HG03103 (cell line): ENCODE data around the gene RFNG.

ENCODE experiments used
- ATAC-seq: cut with Tn5 transposase; IDR thresholded peaks from one replicate; pipeline ENCODE4 v1.9.1; 2021; ENCODE audit warnings: low read depth; ENCODE audit not compliant: unreplicated experiment

Gene RFNG

DNA sequence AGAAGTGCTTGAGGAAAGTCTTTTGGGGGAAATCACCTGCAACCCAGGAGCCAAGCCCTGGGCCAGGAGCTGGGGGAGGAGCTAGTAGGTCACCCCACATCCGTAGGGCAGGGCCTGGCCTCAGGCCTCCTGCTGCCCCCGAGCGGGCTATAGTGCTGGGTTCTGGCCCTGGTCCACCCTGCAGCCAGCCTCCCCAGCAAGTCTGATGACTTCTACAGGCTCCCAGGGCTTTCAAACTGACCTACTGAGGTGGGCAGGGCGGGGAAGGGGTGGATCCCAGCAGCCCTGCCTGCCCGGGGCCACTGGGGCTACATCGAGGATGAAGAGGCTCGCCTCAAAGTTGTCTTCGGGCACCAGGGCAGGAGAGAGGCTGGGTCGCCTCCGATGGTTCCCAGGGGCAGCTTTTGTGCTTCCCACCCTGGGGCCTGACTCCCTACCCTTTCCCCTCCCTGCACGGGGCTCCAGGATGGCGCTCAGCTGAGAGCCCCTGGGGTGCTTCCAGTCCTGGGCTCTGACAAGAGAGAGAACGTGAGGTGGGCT is 33.9 kb downstream of the RFNG start:
- no peak for ATAC-seq

DNA sequence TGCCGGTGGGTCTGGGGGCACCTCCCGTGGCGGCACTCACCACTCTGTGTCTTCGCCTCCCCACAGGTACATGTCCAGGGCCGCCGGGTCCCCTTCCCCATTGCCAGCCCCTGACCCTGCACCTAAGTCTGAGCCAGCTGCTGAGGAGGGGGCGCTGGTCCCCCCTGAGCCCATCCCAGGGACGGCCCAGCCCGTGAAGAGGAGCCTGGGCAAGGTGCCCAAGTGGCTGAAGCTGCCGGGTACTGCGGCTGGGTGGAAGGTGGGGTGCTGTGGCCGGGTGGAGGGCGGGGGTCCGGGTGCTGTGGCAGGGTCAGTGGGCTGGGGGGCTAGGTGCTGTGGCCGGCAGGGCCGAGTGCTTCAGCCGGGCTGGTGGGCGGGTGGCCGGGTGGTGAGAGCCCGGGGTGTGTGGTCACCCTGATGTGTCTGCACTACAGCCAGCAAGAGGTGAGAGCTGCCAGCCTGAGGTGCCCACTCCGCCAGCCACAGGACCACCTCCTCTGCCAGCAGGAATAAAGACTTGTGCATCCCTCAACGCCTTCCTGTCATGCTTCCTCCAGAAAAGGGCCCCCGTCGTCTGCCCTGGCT is 34.6 kb downstream of the RFNG start:
- no peak for ATAC-seq

- no peak for ATAC-seq
These were observed 35.3 kb downstream of the RFNG start for GRCh38 chr17:82016061-82016874.

DNA sequence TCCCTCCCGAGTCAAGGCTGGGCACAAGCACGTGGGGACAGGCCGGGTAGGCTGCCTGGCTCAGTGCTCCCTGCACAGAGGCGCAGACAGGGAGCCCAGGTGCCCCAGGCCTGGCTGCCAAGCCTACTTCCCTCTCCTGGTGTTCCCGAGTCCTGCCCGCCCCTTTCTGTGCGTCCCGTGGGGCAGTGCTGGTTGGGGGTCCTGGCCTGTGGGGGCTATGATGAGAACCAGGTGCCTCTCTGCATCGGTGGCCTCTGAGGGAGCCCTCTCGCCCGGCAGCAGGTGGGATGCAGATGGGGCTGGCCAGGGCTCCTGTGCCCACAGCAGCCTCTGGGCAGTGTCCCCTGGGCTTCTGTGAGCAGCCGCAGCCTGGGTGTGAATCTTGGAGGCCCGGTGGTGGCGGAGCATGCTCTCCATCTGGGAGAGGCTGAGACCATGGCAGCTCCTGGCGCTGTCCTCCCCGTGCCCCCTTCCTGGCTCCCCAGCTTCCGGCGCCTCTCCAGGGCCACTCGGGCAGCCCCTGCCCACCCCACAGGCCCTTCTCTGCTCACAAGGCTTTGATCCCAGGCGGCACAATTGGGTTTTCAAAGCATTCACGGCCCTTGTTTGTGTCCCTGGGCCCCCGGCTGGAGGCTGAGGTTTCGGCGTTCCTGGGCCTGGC is 36.2 kb downstream of the RFNG start:
- ATAC-seq = no peak

- ATAC-seq = no peak
These were observed 36.7 kb downstream of the RFNG start for GRCh38 chr17:82014971-82015310.

DNA sequence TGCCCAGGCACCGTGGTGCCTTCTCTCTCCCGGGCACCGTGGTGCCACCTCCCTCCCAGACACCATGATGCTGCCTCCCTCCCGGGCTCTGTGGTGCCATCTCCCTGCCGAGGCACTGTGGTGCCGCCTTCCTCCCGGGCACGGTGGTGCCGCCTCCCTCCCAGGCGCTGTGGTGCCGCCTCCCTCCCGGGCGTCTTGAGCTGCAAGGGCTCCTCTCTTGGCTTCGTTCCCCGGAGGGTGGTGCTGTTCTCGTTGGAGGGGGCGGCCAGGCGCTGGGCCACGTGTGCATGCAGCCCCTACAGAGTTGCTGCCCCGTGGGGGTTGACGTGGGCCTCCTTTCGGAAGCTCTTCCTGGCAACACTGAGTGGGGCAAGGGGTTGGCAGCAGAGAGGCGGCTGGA is 37.2 kb downstream of the RFNG start:
- ATAC-seq = no peak

- ATAC-seq = no peak
These were observed 37.8 kb downstream of the RFNG start for GRCh38 chr17:82013772-82014321.

- ATAC-seq = no peak
These were observed 38.3 kb downstream of the RFNG start for GRCh38 chr17:82013341-82013740.

DNA sequence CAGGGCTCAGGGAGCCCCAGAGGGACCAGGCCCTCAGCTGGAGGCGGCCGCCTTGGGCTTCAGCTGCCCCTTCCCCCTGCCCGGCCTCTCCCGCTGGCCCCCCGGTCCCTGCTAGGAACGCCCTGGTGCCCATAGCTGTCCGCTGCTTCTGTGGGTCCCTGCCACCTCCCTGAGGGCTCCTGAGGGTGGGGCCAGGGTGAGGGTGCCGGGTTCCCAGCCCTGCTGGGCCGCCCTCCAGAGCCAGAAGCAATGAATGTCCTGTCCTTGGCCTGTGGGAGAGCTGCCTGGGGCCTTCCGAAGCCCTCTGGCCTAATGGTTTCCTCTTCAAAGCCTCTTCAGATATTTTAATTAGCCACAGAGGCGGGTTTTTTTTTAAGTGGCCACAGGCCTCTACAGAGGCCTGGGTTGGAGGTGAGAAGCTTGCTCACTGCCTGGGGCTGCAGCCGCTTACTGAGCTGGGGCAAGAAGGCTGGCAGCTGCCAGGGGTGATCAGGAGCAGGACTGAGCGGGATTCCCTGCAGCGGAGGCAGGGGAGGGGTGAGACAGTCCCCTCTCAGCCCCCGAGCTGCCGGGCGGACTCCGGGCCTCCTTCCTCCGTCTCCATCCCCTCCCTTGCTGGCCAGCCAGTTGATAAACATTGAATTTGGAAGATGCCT is 38.8 kb downstream of the RFNG start:
- no peak for ATAC-seq

DNA sequence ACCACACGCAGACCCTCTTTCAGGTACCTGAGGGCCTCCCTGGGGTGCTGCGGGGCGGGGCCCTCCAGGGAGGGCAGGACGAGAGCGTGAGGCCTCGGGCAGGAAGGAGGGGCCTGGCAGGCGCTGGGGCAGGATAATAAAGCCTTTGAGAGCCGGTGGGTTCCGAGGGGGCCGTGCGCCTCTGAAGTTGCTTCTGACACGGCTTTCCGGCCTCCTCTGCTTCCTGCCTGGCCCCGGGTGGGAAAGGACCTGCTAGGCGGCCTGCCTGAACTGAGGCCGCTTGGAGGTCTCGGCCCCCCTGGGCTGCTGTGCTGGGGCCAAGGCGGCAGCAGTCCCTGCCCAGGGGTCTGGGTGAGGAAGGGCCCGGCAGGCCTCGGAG is 39.4 kb downstream of the RFNG start:
- no peak for ATAC-seq

GRCh38 chr17:82011617-82012187 is 39.9 kb downstream of the RFNG start:
- ATAC-seq = no peak

DNA sequence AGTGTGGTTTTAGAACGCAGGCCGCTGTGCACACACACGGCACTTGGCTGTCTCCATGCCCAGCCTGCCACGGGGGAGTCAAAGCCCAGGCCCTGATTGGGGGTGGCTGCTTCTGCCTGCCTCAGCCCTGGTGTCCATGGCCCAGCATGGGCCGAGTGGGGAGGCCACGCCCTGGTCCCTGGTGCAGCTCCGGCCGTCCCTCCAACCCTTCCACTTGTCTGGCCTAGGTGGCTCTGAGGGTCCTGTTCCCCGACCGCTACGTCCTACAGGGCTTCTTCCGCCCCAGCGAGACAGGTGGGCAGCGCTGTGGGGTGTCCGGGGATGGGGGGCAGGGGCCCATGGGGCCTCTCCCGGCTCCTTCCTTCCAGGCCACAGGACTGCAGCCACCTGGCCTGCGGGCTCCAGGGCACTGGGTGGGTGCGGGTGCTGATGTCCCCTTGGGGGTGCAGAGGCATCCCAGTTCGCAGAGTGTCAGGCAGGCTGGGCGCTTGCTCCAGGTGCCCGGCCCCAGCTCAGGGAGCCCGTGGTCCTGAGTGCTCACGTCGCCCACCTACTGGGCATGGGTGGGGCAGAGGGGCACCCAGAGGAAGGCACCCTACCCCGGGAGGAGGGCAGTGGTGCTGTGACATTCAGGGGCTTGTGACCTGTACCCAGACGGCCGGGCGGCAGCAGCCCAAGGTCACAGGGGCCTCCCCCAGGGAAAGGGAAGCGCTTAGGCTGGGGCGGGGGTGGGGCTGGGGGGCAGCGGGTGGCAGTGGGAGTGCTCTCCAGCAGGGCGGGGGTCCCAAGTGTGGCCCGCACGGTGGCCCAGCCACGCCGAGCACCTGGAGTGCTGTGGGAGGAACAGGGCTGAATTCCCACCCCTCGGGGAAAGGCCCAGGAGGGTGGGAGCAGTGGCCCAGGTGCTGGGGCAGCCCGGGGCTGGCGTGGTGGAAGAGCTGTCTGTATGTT is 40.8 kb downstream of the RFNG start:
- no peak for ATAC-seq

DNA sequence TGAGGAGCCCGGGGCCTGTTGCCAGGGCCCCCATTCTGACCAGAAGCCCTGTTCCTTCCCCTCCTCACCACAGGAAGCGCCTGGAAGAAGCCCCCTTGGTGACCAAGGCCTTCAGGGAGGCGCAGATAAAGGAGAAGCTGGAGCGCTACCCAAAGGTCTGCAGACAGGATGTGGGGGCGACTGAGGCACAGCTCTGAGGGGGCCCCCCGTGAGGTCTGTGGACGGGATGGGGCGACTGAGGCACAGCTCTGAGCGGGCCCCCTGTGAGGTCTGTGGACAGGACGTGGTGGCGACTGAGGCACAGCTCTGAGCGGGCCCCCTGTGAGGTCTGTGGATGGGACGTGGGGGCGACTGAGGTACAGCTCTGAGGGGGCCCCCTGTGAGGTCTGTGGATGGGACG is 42.2 kb downstream of the RFNG start:
- ATAC-seq = no peak

DNA sequence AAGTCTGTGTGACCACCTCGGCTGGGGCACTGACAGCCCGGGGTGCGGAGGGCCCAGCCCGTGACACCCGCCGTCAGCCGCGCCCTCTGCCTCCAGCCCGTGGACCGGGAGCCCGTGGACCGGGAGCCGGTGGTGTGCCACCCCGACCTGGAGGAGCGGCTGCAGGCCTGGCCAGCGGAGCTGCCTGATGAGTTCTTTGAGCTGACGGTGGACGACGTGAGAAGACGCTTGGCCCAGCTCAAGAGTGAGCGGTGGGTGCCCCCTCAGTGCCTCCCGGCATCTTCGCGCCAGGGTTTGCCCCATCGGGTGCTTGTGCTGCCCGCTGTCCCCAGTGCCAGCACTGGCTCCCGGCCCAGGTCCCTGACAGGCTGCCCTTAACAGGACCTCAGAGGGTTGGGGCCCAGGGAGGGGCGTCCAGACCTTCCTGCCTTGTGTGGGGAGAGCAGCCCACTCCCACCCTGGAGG is 42.6 kb downstream of the RFNG start:
- no peak for ATAC-seq

- ATAC-seq = no peak
These were observed 43.2 kb downstream of the RFNG start for GRCh38 chr17:82008258-82008940.

DNA sequence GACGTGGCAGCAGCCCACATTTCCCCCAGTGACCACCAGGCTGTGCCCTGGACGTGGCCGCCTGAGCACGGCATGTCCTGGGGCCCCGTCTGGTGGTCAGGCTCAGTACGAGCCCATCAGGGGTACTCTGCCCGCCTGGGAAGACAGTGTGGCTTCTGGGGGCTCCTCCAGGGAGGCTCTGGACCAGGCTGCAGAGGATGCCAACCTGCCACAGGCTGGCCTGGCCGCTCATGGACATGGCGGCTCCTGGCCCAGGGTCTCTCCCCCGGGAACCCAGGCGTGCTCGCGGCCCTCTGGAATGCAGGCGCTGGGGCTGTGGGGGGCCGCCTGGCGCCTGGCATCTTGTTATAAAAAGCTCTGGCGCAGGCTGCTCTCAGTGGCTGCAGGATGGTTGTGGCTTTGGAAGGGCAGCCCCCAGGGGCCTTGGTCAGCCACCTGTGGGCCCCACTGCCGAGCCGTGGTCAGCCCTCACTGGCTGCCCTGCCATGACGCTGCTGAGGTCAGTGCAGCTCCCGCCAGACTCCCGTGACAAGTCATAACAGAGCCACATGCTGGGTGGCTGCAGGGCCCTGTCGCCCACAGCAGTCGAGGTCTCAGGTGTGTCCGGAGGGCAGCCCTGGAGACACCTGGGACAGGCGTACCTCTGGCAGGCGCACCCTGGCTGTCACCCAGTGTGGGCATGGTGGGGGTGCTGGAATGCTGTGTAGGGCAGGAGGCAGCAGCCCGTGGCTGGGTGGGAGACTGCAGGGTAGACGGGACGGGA is 43.9 kb downstream of the RFNG start:
- ATAC-seq = no peak

DNA sequence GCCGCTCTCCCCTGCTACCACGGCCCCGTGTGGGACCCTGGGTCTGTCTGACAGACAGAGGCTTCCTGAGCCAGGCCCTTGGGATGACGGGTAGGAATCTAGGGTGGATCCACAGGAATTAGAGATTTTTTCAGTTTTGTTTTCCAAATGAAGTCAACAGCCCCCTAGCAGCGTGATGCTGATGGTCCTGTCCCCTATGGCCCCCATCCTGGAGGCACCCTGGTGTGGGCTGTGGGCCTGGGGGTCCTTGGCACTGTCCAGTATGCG is 44.5 kb downstream of the RFNG start:
- ATAC-seq = no peak

DNA sequence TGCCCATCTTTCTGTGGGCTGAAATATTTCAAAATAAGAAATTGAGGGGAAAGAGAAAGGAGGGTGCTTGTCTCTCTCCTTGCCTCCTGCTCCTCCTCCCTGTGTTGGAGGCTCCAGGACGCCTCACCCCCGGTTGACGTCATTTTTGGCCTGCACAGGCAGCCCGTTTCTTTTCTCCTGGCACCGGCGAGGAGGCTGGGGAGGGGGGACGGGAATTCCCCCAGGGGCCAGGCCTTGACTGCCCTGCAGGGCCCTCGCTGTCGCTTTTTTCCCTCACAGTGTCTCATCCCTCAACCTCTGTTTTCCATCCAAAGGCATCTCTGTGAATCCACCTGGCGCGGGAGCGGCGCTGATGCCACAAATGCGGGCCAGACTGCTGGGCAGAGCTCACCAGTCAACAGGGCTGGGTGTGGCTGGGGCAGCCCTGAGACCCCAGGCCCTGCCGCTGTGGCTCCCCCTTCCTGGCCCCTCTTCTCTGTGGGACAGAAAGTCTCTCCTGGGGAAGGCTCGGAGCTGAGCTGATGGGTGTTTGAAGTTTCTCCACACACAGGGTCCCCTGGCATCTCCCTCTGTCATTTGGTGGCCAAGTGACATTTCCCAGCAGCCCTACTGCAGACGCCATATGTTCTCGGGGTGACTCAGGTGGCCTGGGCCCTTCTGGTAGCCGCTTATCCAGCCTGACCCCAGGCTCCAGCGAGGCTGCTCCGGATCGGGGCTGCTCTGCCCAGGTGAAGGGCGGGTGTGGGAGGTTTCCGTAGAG is 45.0 kb downstream of the RFNG start:
- no peak for ATAC-seq
